HUES6 (cell line): ENCODE data around the gene RNF44.

Experiments used
- H3K27ac ChIP-seq: 2 replicates; pipeline ENCODE4 v1.7.0; 2013; ENCODE audit warnings: low read depth, mild to moderate bottlenecking, low read length, inconsistent platforms
- H3K27me3 ChIP-seq: 2 replicates; pipeline ENCODE4 v1.6.1; 2013; ENCODE audit warnings: low read length; ENCODE audit not compliant: control insufficient read depth, insufficient read depth
- H3K36me3 ChIP-seq: 2 replicates; pipeline ENCODE4 v1.6.1; 2013; ENCODE audit warnings: low read length; ENCODE audit not compliant: control insufficient read depth, insufficient read depth
- H3K4me1 ChIP-seq: 2 replicates; pipeline ENCODE4 v1.6.1; 2013; ENCODE audit warnings: low read length; ENCODE audit not compliant: control insufficient read depth, insufficient read depth
- H3K4me3 ChIP-seq: 2 replicates; pipeline ENCODE4 v1.5.1; 2013; ENCODE audit warnings: low read depth, low read length
- H3K9ac ChIP-seq: one replicate; pipeline ENCODE4 v1.6.1; 2013; ENCODE audit warnings: mild to moderate bottlenecking, low read length
- H3K9me3 ChIP-seq: 2 replicates; pipeline ENCODE4 v1.6.1; 2013; ENCODE audit warnings: low read depth, low read length; ENCODE audit not compliant: control insufficient read depth, insufficient read depth

RNF44 gene

GRCh38 chr5:176514244-176514950 lies 22.8 kb downstream of the RNF44 start:
- Histone ChIP-seq H3K27ac (no peak overlapping the region), H3K4me3 (no peak overlapping the region), H3K9me3 (no peaks in the 10 kb centered on the region), H3K36me3 (no peaks in the 10 kb centered on the region; the same call in 1 of the 2 replicates), H3K9ac (no peak overlapping the region), H3K4me1 (no peaks in the 10 kb centered on the region), H3K27me3 (no peaks in the 10 kb centered on the region)

GRCh38 chr5:176513788-176514187 lies 23.4 kb downstream of the RNF44 start:
- Histone ChIP-seq H3K27ac (no peak overlapping the region), H3K27me3 (no peaks in the 10 kb centered on the region), H3K4me1 (no peaks in the 10 kb centered on the region), H3K9me3 (no peaks in the 10 kb centered on the region), H3K36me3 (peaks cover 5% of the 10 kb centered on the region), H3K4me3 (no peak overlapping the region), H3K9ac (no peak overlapping the region)

- H3K4me1 ChIP-seq: no peaks in the 10 kb centered on the region
- H3K27me3 ChIP-seq: no peaks in the 10 kb centered on the region
- H3K9me3 ChIP-seq: no peaks in the 10 kb centered on the region
- H3K36me3 ChIP-seq: peaks cover 55% of the 10 kb centered on the region
- H3K9ac ChIP-seq: no peak overlapping the region
- H3K27ac ChIP-seq: no peak overlapping the region
- no peak overlapping the region for H3K4me3 ChIP-seq
Measured at GRCh38 chr5:176508603-176509002, 28.6 kb downstream of the RNF44 start.

- Histone ChIP-seq H3K27me3 (no peaks in the 10 kb centered on the region), H3K4me1 (no peaks in the 10 kb centered on the region), H3K9me3 (no peaks in the 10 kb centered on the region), H3K36me3 (peaks cover 59% of the 10 kb centered on the region), H3K4me3 (no peak overlapping the region), H3K27ac (no peak overlapping the region), H3K9ac (no peak overlapping the region)
Measured at GRCh38 chr5:176507911-176508310, 29.3 kb downstream of the RNF44 start.

GRCh38 chr5:176503496-176503895 lies 33.7 kb downstream of the RNF44 start:
- no peak overlapping the region for H3K4me3 ChIP-seq
- no peaks in the 10 kb centered on the region for H3K27me3 ChIP-seq
- no peaks in the 10 kb centered on the region for H3K9me3 ChIP-seq
- no peak overlapping the region for H3K9ac ChIP-seq
- H3K27ac ChIP-seq: no peak overlapping the region
- H3K36me3 ChIP-seq: peaks cover 86% of the 10 kb centered on the region
- no peaks in the 10 kb centered on the region for H3K4me1 ChIP-seq

GRCh38 chr5:176501333-176501732 lies 35.9 kb downstream of the RNF44 start:
- H3K27me3 ChIP-seq: no peaks in the 10 kb centered on the region
- no peaks in the 10 kb centered on the region for H3K4me1 ChIP-seq
- no peak overlapping the region for H3K4me3 ChIP-seq
- H3K36me3 ChIP-seq: peaks cover 85% of the 10 kb centered on the region
- no peak overlapping the region for H3K9ac ChIP-seq
- no peak overlapping the region for H3K27ac ChIP-seq
- no peaks in the 10 kb centered on the region for H3K9me3 ChIP-seq

GRCh38 chr5:176500511-176500910 lies 36.7 kb downstream of the RNF44 start:
- no peaks in the 10 kb centered on the region for H3K4me1 ChIP-seq
- no peak overlapping the region for H3K9ac ChIP-seq
- no peaks in the 10 kb centered on the region for H3K27me3 ChIP-seq
- H3K36me3 ChIP-seq: peaks cover 85% of the 10 kb centered on the region
- no peak overlapping the region for H3K4me3 ChIP-seq
- no peak overlapping the region for H3K27ac ChIP-seq
- no peaks in the 10 kb centered on the region for H3K9me3 ChIP-seq

GRCh38 chr5:176499273-176499672 lies 37.9 kb downstream of the RNF44 start:
- no peak overlapping the region for H3K4me3 ChIP-seq

GRCh38 chr5:176497852-176498251 lies 39.4 kb downstream of the RNF44 start:
- Histone ChIP-seq H3K4me1 (no peaks in the 10 kb centered on the region), H3K27me3 (no peaks in the 10 kb centered on the region), H3K36me3 (peaks cover 87% of the 10 kb centered on the region), H3K9me3 (no peaks in the 10 kb centered on the region), H3K4me3 (no peak overlapping the region), H3K27ac (no peak overlapping the region), H3K9ac (no peak overlapping the region)

More at GRCh38 chr5:176499273-176499672, 37.9 kb downstream of the RNF44 start:
- H3K36me3 ChIP-seq: peaks cover 83% of the 10 kb centered on the region
- no peaks in the 10 kb centered on the region for H3K9me3 ChIP-seq
- no peaks in the 10 kb centered on the region for H3K4me1 ChIP-seq
- H3K27ac ChIP-seq: no peak overlapping the region
- no peak overlapping the region for H3K9ac ChIP-seq
- H3K27me3 ChIP-seq: no peaks in the 10 kb centered on the region

GRCh38 chr5:176492431-176492830 lies 44.8 kb downstream of the RNF44 start:
- H3K4me3 ChIP-seq: no peak overlapping the region
- no peak overlapping the region for H3K27ac ChIP-seq
- H3K36me3 ChIP-seq: peaks cover 83% of the 10 kb centered on the region
- no peaks in the 10 kb centered on the region for H3K27me3 ChIP-seq
- no peaks in the 10 kb centered on the region for H3K9me3 ChIP-seq
- H3K9ac ChIP-seq: no peak overlapping the region
- H3K4me1 ChIP-seq: no peaks in the 10 kb centered on the region

GRCh38 chr5:176491901-176492300 lies 45.3 kb downstream of the RNF44 start:
- Histone ChIP-seq H3K9me3 (no peaks in the 10 kb centered on the region), H3K9ac (no peak overlapping the region), H3K36me3 (peaks cover 83% of the 10 kb centered on the region), H3K27me3 (no peaks in the 10 kb centered on the region), H3K4me1 (no peaks in the 10 kb centered on the region), H3K27ac (no peak overlapping the region), H3K4me3 (no peak overlapping the region)
